Activated naive CD8-positive, alpha-beta T cell treated with anti-CD3 and anti-CD28 coated beads for 36 hours (primary cell): Measurements from ENCODE around the gene GNS. TPM values are rescaled to one million over a fixed set of nuclear protein-coding genes. Genes with fewer than 3 reads are reported as not detected.
A peak's percentile ranks its signal among the peaks of the same experiment; 100 is the strongest.
"Not testable (repeated sequence)": the region's sequence is repeated elsewhere in the genome, so short reads cannot be mapped to it uniquely, and the experiment has no call there.

ENCODE experiments used
- DNase-seq: peaks from one replicate; pipeline ENCODE4 v3.0.0; 2021
- H3K27ac Mint-ChIP-seq: one replicate; pipeline ENCODE4 v1.8.0; 2022; ENCODE audit warnings: mild to moderate bottlenecking, moderate library complexity, mixed read lengths
- H3K27me3 Mint-ChIP-seq: one replicate; pipeline ENCODE4 v1.8.0; 2022; ENCODE audit warnings: mild to moderate bottlenecking, mixed read lengths
- H3K36me3 Mint-ChIP-seq: one replicate; pipeline ENCODE4 v1.8.0; 2021; ENCODE audit warnings: mild to moderate bottlenecking, mixed read lengths
- H3K4me1 Mint-ChIP-seq: one replicate; pipeline ENCODE4 v1.8.0; 2021; ENCODE audit warnings: mixed read lengths
- H3K4me3 Mint-ChIP-seq: one replicate; pipeline ENCODE4 v1.8.0; 2022; ENCODE audit warnings: mild to moderate bottlenecking, moderate library complexity, mixed read lengths
- H3K9me3 Mint-ChIP-seq: one replicate; pipeline ENCODE4 v1.8.0; 2022; ENCODE audit warnings: mixed read lengths
- total RNA-seq, 2 experiments: library from RNA; stranded (reverse); gene quantifications; one replicate each; pipeline ENCODE4 v1.2.3, GENCODE V29; 2021

Gene GNS
- total RNA-seq, 2 experiments from 2014 or later, result 18.4 to 21.4 TPM

- Mint-ChIP-seq H3K27me3 (no peaks in the 10 kb centered on the region), H3K9me3 (no peaks in the 10 kb centered on the region), H3K4me3 (no peak overlapping the region), H3K4me1 (peaks cover 9% of the 10 kb centered on the region), H3K36me3 (peaks cover 2% of the 10 kb centered on the region), H3K27ac (no peak overlapping the region)
- DNase-seq, result no peak
These were observed 52.9 kb downstream of the GNS start for GRCh38 chr12:64706306-64706705.

GRCh38 chr12:64701283-64701682, 57.9 kb downstream of the GNS start:
- peak overlapping the region; percentile 37 for H3K4me3 Mint-ChIP-seq
- peaks cover 19% of the 10 kb centered on the region for H3K36me3 Mint-ChIP-seq
- H3K27me3 Mint-ChIP-seq, result no peaks in the 10 kb centered on the region
- no peaks in the 10 kb centered on the region for H3K9me3 Mint-ChIP-seq
- DNase-seq, result no peak
- H3K4me1 Mint-ChIP-seq, result peaks cover 36% of the 10 kb centered on the region
- peak overlapping the region; percentile 87 for H3K27ac Mint-ChIP-seq

GRCh38 chr12:64700532-64700931, 58.7 kb downstream of the GNS start:
- Mint-ChIP-seq H3K36me3 (peaks cover 19% of the 10 kb centered on the region), H3K27ac (peak overlapping the region; percentile 87), H3K4me3 (peak overlapping the region; percentile 37), H3K9me3 (no peaks in the 10 kb centered on the region), H3K4me1 (peaks cover 40% of the 10 kb centered on the region), H3K27me3 (no peaks in the 10 kb centered on the region)
- DNase-seq, result no peak

GRCh38 chr12:64699504-64700115, 59.6 kb downstream of the GNS start:
- Mint-ChIP-seq H3K27ac (peak overlapping the region; percentile 87), H3K27me3 (no peaks in the 10 kb centered on the region), H3K4me1 (peaks cover 49% of the 10 kb centered on the region), H3K4me3 (no peak overlapping the region), H3K9me3 (no peaks in the 10 kb centered on the region), H3K36me3 (peaks cover 26% of the 10 kb centered on the region)
- no peak for DNase-seq

GRCh38 chr12:64696080-64696741, 63.0 kb downstream of the GNS start:
- H3K27me3 Mint-ChIP-seq, result no peaks in the 10 kb centered on the region
- no peak for DNase-seq
- H3K9me3 Mint-ChIP-seq, result no peaks in the 10 kb centered on the region
- H3K4me1 Mint-ChIP-seq, result peaks cover 67% of the 10 kb centered on the region
- peaks cover 38% of the 10 kb centered on the region for H3K36me3 Mint-ChIP-seq
- no peak overlapping the region for H3K4me3 Mint-ChIP-seq
- no peak overlapping the region for H3K27ac Mint-ChIP-seq

- H3K27me3 Mint-ChIP-seq, result no peaks in the 10 kb centered on the region
- H3K36me3 Mint-ChIP-seq, result peaks cover 34% of the 10 kb centered on the region
- peak overlapping the region; percentile 61 for H3K27ac Mint-ChIP-seq
- no peaks in the 10 kb centered on the region for H3K9me3 Mint-ChIP-seq
- H3K4me3 Mint-ChIP-seq, result no peak overlapping the region
- no peak for DNase-seq
- peaks cover 62% of the 10 kb centered on the region for H3K4me1 Mint-ChIP-seq
These were observed 63.7 kb downstream of the GNS start for GRCh38 chr12:64695550-64695949.

GRCh38 chr12:64694130-64695040, 64.8 kb downstream of the GNS start:
- H3K27me3 Mint-ChIP-seq, result no peaks in the 10 kb centered on the region
- peaks cover 29% of the 10 kb centered on the region for H3K36me3 Mint-ChIP-seq
- H3K4me1 Mint-ChIP-seq, result peaks cover 55% of the 10 kb centered on the region
- H3K4me3 Mint-ChIP-seq, result no peak overlapping the region
- DNase-seq, result no peak
- H3K27ac Mint-ChIP-seq, result peak overlapping the region; percentile 61
- H3K9me3 Mint-ChIP-seq, result no peaks in the 10 kb centered on the region

- H3K4me1 Mint-ChIP-seq, result peaks cover 73% of the 10 kb centered on the region
- peaks cover 34% of the 10 kb centered on the region for H3K36me3 Mint-ChIP-seq
- H3K27ac Mint-ChIP-seq, result peak overlapping the region; percentile 76
- no peak overlapping the region for H3K4me3 Mint-ChIP-seq
- no peaks in the 10 kb centered on the region for H3K27me3 Mint-ChIP-seq
- no peaks in the 10 kb centered on the region for H3K9me3 Mint-ChIP-seq
- no peak for DNase-seq
These were observed 67.2 kb downstream of the GNS start for GRCh38 chr12:64691795-64692583.

GRCh38 chr12:64691227-64691794, 67.9 kb downstream of the GNS start:
- Mint-ChIP-seq H3K27ac (peak overlapping the region; percentile 76), H3K9me3 (no peaks in the 10 kb centered on the region), H3K36me3 (peaks cover 34% of the 10 kb centered on the region), H3K27me3 (no peaks in the 10 kb centered on the region), H3K4me3 (no peak overlapping the region), H3K4me1 (peaks cover 68% of the 10 kb centered on the region)
- DNase-seq, result no peak

GRCh38 chr12:64690236-64690635, 69.0 kb downstream of the GNS start:
- not testable (repeated sequence) for H3K27ac Mint-ChIP-seq, H3K4me3 Mint-ChIP-seq, H3K9me3 Mint-ChIP-seq, DNase-seq, H3K27me3 Mint-ChIP-seq
- peaks cover 67% of the 10 kb centered on the region for H3K4me1 Mint-ChIP-seq
- H3K36me3 Mint-ChIP-seq, result peaks cover 41% of the 10 kb centered on the region

- Mint-ChIP-seq H3K4me3 (peak overlapping the region; percentile 27), H3K9me3 (peaks cover 1% of the 10 kb centered on the region), H3K27ac (peak overlapping the region; percentile 85), H3K27me3 (no peaks in the 10 kb centered on the region), H3K36me3 (peaks cover 46% of the 10 kb centered on the region), H3K4me1 (peaks cover 67% of the 10 kb centered on the region)
- DNase-seq, result no peak
These were observed 70.5 kb downstream of the GNS start for GRCh38 chr12:64688715-64689114.

- H3K4me3 Mint-ChIP-seq, result peak overlapping the region; percentile 27
- peak overlapping the region; percentile 85 for H3K27ac Mint-ChIP-seq
- H3K36me3 Mint-ChIP-seq, result peaks cover 50% of the 10 kb centered on the region
- peaks cover 70% of the 10 kb centered on the region for H3K4me1 Mint-ChIP-seq
- H3K27me3 Mint-ChIP-seq, result no peaks in the 10 kb centered on the region
- no peak for DNase-seq
- peaks cover 2% of the 10 kb centered on the region for H3K9me3 Mint-ChIP-seq
These were observed 71.0 kb downstream of the GNS start for GRCh38 chr12:64688219-64688618.

- H3K9me3 Mint-ChIP-seq, result peaks cover 2% of the 10 kb centered on the region
- H3K27ac Mint-ChIP-seq, result peak overlapping the region; percentile 85
- H3K4me1 Mint-ChIP-seq, result peaks cover 72% of the 10 kb centered on the region
- H3K36me3 Mint-ChIP-seq, result peaks cover 52% of the 10 kb centered on the region
- no peak for DNase-seq
- no peaks in the 10 kb centered on the region for H3K27me3 Mint-ChIP-seq
- peak overlapping the region; percentile 19 for H3K4me3 Mint-ChIP-seq
These were observed 71.4 kb downstream of the GNS start for GRCh38 chr12:64687816-64688215.

- Mint-ChIP-seq H3K4me1 (peaks cover 78% of the 10 kb centered on the region), H3K36me3 (peaks cover 42% of the 10 kb centered on the region), H3K27ac (peak overlapping the region; percentile 80), H3K9me3 (peaks cover 2% of the 10 kb centered on the region), H3K27me3 (no peaks in the 10 kb centered on the region), H3K4me3 (no peak overlapping the region)
- no peak for DNase-seq
These were observed 73.6 kb downstream of the GNS start for GRCh38 chr12:64685605-64686004.
